Prostate gland (tissue), 2 donors: Measurements from ENCODE around the gene TAX1BP3. TPM values are rescaled to one million over a fixed set of nuclear protein-coding genes. Genes with fewer than 3 reads are reported as not detected.
A peak's percentile ranks its signal among the peaks of the same experiment; 100 is the strongest.

Experiments
- DNase-seq: peaks from one replicate; pipeline ENCODE4 v3.0.0-alpha.2; 2019; ENCODE audit warnings: low spot score
- H3K27ac ChIP-seq, 2 donors: fragments of 200-600 bp; sonication (generic); 2 replicates each; pipeline ENCODE4 v1.5.1; 2017 to 2019
- H3K27me3 ChIP-seq: fragments of 200-600 bp; sonication (generic); replicated peaks from 2 replicates; pipeline ENCODE4 v1.5.1; 2019; ENCODE audit not compliant: insufficient read depth
- H3K36me3 ChIP-seq, 2 donors: fragments of 200-600 bp; sonication (generic); 1 replicate in 1 of 2; 2 replicates in 1 of 2; pipeline versions ENCODE4 v1.5.1 to v1.8.1; 2017 to 2019
- H3K4me1 ChIP-seq: fragments of 200-600 bp; sonication (generic); replicated peaks from 2 replicates; pipeline ENCODE4 v1.5.1; 2019
- H3K4me3 ChIP-seq, 2 donors: fragments of 200-600 bp; sonication (generic); 2 replicates each; pipeline ENCODE4 v1.5.1; 2017 to 2019
- H3K9me3 ChIP-seq: fragments of 200-600 bp; sonication (generic); 2 replicates; pipeline ENCODE4 v1.5.1; 2017
- CTCF ChIP-seq, 4 experiments: fragments of 200-600 bp in 2 of 4; fragments of 450-650 bp in 2 of 4; sonication (generic) in 2 of 4; IDR thresholded peaks; 1 replicate in 3 of 4; 2 replicates in 1 of 4; pipeline ENCODE4 v1.5.1; 2016 to 2019; ENCODE audit warnings: antibody characterized with exemption in 4 of 4, mild to moderate bottlenecking in 2 of 4, moderate library complexity in 2 of 4
- POLR2A ChIP-seq: fragments of 450-650 bp; IDR thresholded peaks from one replicate; pipeline ENCODE4 v1.6.1; 2016; ENCODE audit warnings: antibody characterized with exemption, mild to moderate bottlenecking
- POLR2AphosphoS5 ChIP-seq: sonication (generic); formaldehyde crosslinking; IDR thresholded peaks from one replicate; pipeline ENCODE4 v1.6.1; 2017; ENCODE audit warnings: antibody characterized with exemption
- WGBS: methylation state at CpG from one replicate; pipeline ENCODE4 v1.1.5; 2018; 5-methylcytosine and 5-hydroxymethylcytosine counted together
- intact Hi-C: fragments of 100-400 bp; cut with DNase I; formaldehyde crosslinking; loops from one replicate; pipeline ENCODE4 v1.14.2; 2022
- total RNA-seq, 2 donors: library from RNA; depleted of rRNA; stranded (reverse); fragments of >200 nt; gene quantifications; one replicate each; pipeline ENCODE4 v1.1.0, GENCODE V29; 2016

Gene TAX1BP3
- total RNA-seq, 2 donors from 2014 or later: 171 to 270 TPM

GRCh38 chr17:3678095-3678820 lies 9.9 kb upstream of the TAX1BP3 start:
- intact Hi-C loops: no loop called here
- H3K4me1 ChIP-seq: no peaks in the 10 kb centered on the region
- H3K4me3 ChIP-seq: no peak overlapping the region
- peaks cover 4% of the 10 kb centered on the region for H3K27me3 ChIP-seq
- DNase-seq: no peak
- TF ChIP-seq POLR2A (no peak), CTCF (IDR thresholded peaks at IDR 0.05) (no peak), POLR2AphosphoS5 (no peak)
- 47% methylated on average over 16 of the region's 16 CpGs for WGBS
- H3K36me3 ChIP-seq: no peaks in the 10 kb centered on the region
- H3K9me3 ChIP-seq: no peaks in the 10 kb centered on the region
- H3K27ac ChIP-seq: no peak overlapping the region

- H3K9me3 ChIP-seq: no peaks in the 10 kb centered on the region
- H3K4me1 ChIP-seq: no peaks in the 10 kb centered on the region
- no peaks in the 10 kb centered on the region for H3K36me3 ChIP-seq
- no peak overlapping the region for H3K4me3 ChIP-seq
- DNase-seq: no peak
- intact Hi-C loops: no loop called here
- 61% methylated on average over 11 of the region's 11 CpGs for WGBS
- H3K27me3 ChIP-seq: no peaks in the 10 kb centered on the region
- TF ChIP-seq POLR2AphosphoS5 (no peak), CTCF (IDR thresholded peaks at IDR 0.05) (no peak), POLR2A (no peak)
- H3K27ac ChIP-seq: no peak overlapping the region
Measured at GRCh38 chr17:3675886-3676285, 7.5 kb upstream of the TAX1BP3 start.

- WGBS: 98% methylated on average over 4 of the region's 4 CpGs
- TF ChIP-seq CTCF (IDR thresholded peaks at IDR 0.05): no peak
- TF ChIP-seq POLR2AphosphoS5: no peak
- no peak for TF ChIP-seq POLR2A
- no peak overlapping the region for H3K27ac ChIP-seq
- no peak for DNase-seq
- intact Hi-C loops: no loop called here
- H3K9me3 ChIP-seq: no peaks in the 10 kb centered on the region
- H3K27me3 ChIP-seq: no peaks in the 10 kb centered on the region
- no peaks in the 10 kb centered on the region for H3K36me3 ChIP-seq
- H3K4me1 ChIP-seq: no peaks in the 10 kb centered on the region
- H3K4me3 ChIP-seq: no peak overlapping the region
Measured at GRCh38 chr17:3672571-3672970, 4.2 kb upstream of the TAX1BP3 start.

GRCh38 chr17:3669548-3669947 lies 1.2 kb upstream of the TAX1BP3 start:
- no peak for DNase-seq

More at GRCh38 chr17:3669548-3669947, 1.2 kb upstream of the TAX1BP3 start:
- Histone ChIP-seq H3K36me3 (no peaks in the 10 kb centered on the region), H3K4me1 (peaks cover 13% of the 10 kb centered on the region), H3K27me3 (no peaks in the 10 kb centered on the region), H3K9me3 (no peaks in the 10 kb centered on the region), H3K27ac (no peak overlapping the region), H3K4me3 (peak overlapping the region; percentile 83 to 90)
- no peak for TF ChIP-seq POLR2A
- TF ChIP-seq POLR2AphosphoS5: no peak
- no peak for TF ChIP-seq CTCF (IDR thresholded peaks at IDR 0.05)
- intact Hi-C loops: loop anchor here (2.0 kb wide), 1 partner anchor 53 kb away; the partner anchor contains the start of gene HASPIN
- 49% methylated on average over 12 of the region's 12 CpGs for WGBS
